Spleen (tissue), 7 donors: ENCODE measurements around the gene BOK.

Experiments
- POLR2A ChIP-seq, 3 donors: fragments of 450-650 bp; IDR thresholded peaks; one replicate each; pipeline ENCODE4 v1.5.1; 2017; ENCODE audit warnings: antibody characterized with exemption in 3 of 3, mild to moderate bottlenecking in 1 of 3
- POLR2AphosphoS5 ChIP-seq, 3 donors: sonication (generic); formaldehyde crosslinking; IDR thresholded peaks; one replicate each; pipeline ENCODE4 v1.5.1; 2017; ENCODE audit warnings: antibody characterized with exemption in 3 of 3
- TF ChIP-seq, protein P1 (sequence below), 11 experiments: fragments of 200-600 bp in 7 of 11; fragments of 450-650 bp in 4 of 11; sonication (generic) in 4 of 11; IDR thresholded peaks in 8 of 11; conservative IDR thresholded peaks in 3 of 11; 1 replicate in 7 of 11; 2 replicates in 4 of 11; pipeline versions ENCODE4 v1.4.0 to v1.8.0; 2016 to 2021; ENCODE audit warnings: antibody characterized with exemption in 11 of 11, inconsistent platforms in 4 of 11, mild to moderate bottlenecking in 1 of 11
- donor health status: DM: no; HTN: no; CAD: no; lungs with moderate emphysema.
- donor health status: DM: no; HTN: no; CAD: no.
- donor health status: DM: no; HTN: no; CAD: no.

DNA sequence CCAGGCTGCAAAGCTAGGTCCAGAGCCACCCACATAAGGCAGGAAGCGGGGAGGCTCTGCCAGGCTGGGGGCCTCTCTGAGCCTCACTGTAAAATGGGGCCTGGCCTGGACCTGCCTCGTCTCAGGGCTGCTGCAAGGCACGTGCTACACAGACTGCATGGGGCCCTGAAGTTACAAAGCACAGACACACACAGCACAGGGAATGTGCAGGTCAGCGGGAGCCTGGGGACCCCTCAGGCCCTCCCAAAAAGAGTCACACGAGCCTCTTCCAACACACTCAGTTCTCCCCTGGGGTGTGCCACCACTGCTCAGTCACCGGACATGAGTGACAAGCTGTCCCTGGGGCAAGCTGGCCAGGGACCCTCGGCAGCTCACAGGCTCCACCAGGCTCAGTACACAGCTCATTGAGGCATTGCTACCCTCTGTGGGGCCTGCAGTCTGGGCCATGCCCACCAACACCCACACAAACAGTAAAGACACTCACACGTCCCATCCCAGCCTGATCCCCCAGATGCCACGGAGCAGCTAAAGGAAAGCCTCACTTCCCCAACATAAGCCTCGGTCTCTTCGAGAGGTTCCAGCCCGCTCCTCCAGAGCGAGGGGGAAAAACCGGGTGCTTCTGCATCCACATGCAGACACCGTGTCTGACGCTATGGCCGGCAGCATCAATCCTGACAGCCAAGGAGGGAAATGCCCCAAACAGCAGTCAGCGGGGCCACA lies 33.7 kb downstream of the BOK start:
- TF ChIP-seq, protein P1, sequence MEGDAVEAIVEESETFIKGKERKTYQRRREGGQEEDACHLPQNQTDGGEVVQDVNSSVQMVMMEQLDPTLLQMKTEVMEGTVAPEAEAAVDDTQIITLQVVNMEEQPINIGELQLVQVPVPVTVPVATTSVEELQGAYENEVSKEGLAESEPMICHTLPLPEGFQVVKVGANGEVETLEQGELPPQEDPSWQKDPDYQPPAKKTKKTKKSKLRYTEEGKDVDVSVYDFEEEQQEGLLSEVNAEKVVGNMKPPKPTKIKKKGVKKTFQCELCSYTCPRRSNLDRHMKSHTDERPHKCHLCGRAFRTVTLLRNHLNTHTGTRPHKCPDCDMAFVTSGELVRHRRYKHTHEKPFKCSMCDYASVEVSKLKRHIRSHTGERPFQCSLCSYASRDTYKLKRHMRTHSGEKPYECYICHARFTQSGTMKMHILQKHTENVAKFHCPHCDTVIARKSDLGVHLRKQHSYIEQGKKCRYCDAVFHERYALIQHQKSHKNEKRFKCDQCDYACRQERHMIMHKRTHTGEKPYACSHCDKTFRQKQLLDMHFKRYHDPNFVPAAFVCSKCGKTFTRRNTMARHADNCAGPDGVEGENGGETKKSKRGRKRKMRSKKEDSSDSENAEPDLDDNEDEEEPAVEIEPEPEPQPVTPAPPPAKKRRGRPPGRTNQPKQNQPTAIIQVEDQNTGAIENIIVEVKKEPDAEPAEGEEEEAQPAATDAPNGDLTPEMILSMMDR (IDR thresholded peaks at IDR 0.05 in 8 of 11, conservative IDR thresholded peaks at IDR 0.05 in 3 of 11): no peak
- no peak for TF ChIP-seq POLR2A (IDR thresholded peaks at IDR 0.05)
- TF ChIP-seq POLR2AphosphoS5 (IDR thresholded peaks at IDR 0.05): no peak
